MCF 10A (cell line): ENCODE results near the gene ARHGAP10. TPM values are rescaled to one million over a fixed set of nuclear protein-coding genes. Genes with fewer than 3 reads are reported as not detected.
A peak's percentile ranks its signal among the peaks of the same experiment; 100 is the strongest.

Experiments used
- BruUV-seq: library from RNA; stranded (reverse); fragments of 400-500 nt; replicated peaks from 2 replicates; lab custom pipeline; 2021; lab: Mats Ljungman, UMichigan
- CTCF ChIA-PET: fragments of 300-600 bp; sonication (Branson Sonifier 250); formaldehyde crosslinking; extraction: SDS; loops from one replicate; lab custom pipeline; 2021; ENCODE audit warnings: antibody characterized with exemption, inconsistent platforms; lab: Yijun Ruan, JAX
- POLR2A ChIA-PET: fragments of 300-600, 350-650 bp; sonication (Branson Sonifier 250); formaldehyde crosslinking; extraction: SDS; loops from one replicate; lab custom pipeline; 2020; ENCODE audit warnings: antibody characterized with exemption, inconsistent platforms; lab: Yijun Ruan, JAX
- DNase-seq: peaks from one replicate; pipeline ENCODE4 v3.0.0-alpha.2; 2018; ENCODE audit not compliant: unreplicated experiment
- H3K27ac Mint-ChIP-seq: one replicate; pipeline ENCODE4 v1.8.0; 2022; ENCODE audit warnings: mild to moderate bottlenecking, low read depth, mixed read lengths; ENCODE audit not compliant: unreplicated experiment
- H3K27me3 Mint-ChIP-seq: one replicate; pipeline ENCODE4 v1.8.0; 2022; ENCODE audit warnings: mixed read lengths; ENCODE audit not compliant: insufficient read depth, unreplicated experiment
- H3K36me3 Mint-ChIP-seq: one replicate; pipeline ENCODE4 v1.8.0; 2022; ENCODE audit warnings: mild to moderate bottlenecking, moderate library complexity, mixed read lengths; ENCODE audit not compliant: insufficient read depth, unreplicated experiment
- H3K4me1 Mint-ChIP-seq: one replicate; pipeline ENCODE4 v1.8.0; 2022; ENCODE audit warnings: mixed read lengths; ENCODE audit not compliant: insufficient read depth, unreplicated experiment
- H3K4me3 Mint-ChIP-seq: one replicate; pipeline ENCODE4 v1.8.0; 2022; ENCODE audit warnings: mild to moderate bottlenecking, moderate library complexity, mixed read lengths; ENCODE audit not compliant: unreplicated experiment
- H3K9me3 Mint-ChIP-seq: one replicate; pipeline ENCODE4 v1.8.0; 2022; ENCODE audit warnings: mixed read lengths; ENCODE audit not compliant: unreplicated experiment
- intact Hi-C: fragments of 100-400 bp; cut with micrococcal nuclease; formaldehyde crosslinking; loops from 2 replicates; pipeline ENCODE4 v1.14.1; 2022
- total RNA-seq: library from RNA; stranded (reverse); gene quantifications from 2 replicates; pipeline ENCODE4 v1.2.3, GENCODE V29; 2022
- TF ChIP-seq, protein P1 (sequence below): fragments of 200-600 bp; IDR thresholded peaks from one replicate; pipeline ENCODE4 v1.8.0; 2022; ENCODE audit warnings: antibody characterized with exemption, mild to moderate bottlenecking; ENCODE audit not compliant: unreplicated experiment

The ARHGAP10 gene
- total RNA-seq, 1 experiment from 2014 or later: 22.4 TPM

DNA sequence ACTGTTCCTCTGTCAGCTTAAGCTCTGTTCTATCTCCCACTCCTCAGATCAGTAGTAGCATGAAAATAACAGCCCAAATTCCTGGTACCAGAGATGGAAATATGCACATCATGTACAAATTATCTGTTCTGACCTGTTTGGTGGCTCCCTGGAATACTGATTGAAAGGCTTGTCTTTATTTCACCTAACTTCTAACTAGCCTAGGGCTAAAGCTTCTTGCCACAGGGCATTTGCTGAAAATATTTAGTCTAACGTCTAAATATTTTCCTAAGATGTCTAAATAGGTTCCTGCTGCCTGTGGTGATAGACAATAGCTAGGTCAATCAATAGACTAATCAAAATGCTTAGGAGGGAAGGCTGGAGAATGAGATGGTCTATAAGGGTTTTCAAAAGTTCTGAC lies 35.0 kb upstream of the ARHGAP10 start:
- BruUV-seq: no TSS peak
- Mint-ChIP-seq H3K4me3 (no peak overlapping the region), H3K4me1 (no peaks in the 10 kb centered on the region), H3K36me3 (no peaks in the 10 kb centered on the region), H3K9me3 (no peaks in the 10 kb centered on the region), H3K27me3 (no peaks in the 10 kb centered on the region), H3K27ac (no peak overlapping the region)
- ChIA-PET POLR2A (interaction anchor here (0.6 to 2.9 kb wide), 4 partner anchors 13 to 1377 kb away, joined by 3 to 8 read pairs (median 4); partner anchors contain the start of gene PRMT9), CTCF (interaction anchor here (1.0 to 1.9 kb wide), 2 partner anchors 11 to 170 kb away, joined by 4 to 10 read pairs; no protein-coding TSS in a partner anchor)
- intact Hi-C loops: no loop called here
- DNase-seq: no peak
- TF ChIP-seq, protein P1, sequence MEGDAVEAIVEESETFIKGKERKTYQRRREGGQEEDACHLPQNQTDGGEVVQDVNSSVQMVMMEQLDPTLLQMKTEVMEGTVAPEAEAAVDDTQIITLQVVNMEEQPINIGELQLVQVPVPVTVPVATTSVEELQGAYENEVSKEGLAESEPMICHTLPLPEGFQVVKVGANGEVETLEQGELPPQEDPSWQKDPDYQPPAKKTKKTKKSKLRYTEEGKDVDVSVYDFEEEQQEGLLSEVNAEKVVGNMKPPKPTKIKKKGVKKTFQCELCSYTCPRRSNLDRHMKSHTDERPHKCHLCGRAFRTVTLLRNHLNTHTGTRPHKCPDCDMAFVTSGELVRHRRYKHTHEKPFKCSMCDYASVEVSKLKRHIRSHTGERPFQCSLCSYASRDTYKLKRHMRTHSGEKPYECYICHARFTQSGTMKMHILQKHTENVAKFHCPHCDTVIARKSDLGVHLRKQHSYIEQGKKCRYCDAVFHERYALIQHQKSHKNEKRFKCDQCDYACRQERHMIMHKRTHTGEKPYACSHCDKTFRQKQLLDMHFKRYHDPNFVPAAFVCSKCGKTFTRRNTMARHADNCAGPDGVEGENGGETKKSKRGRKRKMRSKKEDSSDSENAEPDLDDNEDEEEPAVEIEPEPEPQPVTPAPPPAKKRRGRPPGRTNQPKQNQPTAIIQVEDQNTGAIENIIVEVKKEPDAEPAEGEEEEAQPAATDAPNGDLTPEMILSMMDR: no peak

DNA sequence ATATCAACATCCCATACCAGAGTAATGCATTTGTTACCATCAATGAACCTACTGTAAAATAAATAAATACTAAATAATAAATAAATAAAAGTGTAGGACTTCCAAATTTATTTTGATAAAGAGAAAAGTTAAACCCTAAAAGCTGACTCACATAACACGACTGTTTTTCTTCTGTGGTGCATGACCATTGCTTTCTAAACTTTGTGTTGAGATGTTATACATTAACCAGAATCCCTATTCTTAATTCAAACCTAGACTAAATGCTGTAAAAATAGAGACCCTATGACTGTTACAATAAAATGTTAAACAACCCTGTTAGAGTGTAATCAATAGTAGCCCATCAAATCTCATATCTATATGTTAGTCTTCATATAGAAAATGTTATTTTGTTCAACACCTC lies 27.0 kb upstream of the ARHGAP10 start:
- no peaks in the 10 kb centered on the region for H3K9me3 Mint-ChIP-seq
- POLR2A ChIA-PET: interaction anchor here (1.1 kb wide), 1 partner anchor 162 kb away, joined by 5 read pairs; no protein-coding TSS in a partner anchor
- H3K4me1 Mint-ChIP-seq: peaks cover 12% of the 10 kb centered on the region

DNA sequence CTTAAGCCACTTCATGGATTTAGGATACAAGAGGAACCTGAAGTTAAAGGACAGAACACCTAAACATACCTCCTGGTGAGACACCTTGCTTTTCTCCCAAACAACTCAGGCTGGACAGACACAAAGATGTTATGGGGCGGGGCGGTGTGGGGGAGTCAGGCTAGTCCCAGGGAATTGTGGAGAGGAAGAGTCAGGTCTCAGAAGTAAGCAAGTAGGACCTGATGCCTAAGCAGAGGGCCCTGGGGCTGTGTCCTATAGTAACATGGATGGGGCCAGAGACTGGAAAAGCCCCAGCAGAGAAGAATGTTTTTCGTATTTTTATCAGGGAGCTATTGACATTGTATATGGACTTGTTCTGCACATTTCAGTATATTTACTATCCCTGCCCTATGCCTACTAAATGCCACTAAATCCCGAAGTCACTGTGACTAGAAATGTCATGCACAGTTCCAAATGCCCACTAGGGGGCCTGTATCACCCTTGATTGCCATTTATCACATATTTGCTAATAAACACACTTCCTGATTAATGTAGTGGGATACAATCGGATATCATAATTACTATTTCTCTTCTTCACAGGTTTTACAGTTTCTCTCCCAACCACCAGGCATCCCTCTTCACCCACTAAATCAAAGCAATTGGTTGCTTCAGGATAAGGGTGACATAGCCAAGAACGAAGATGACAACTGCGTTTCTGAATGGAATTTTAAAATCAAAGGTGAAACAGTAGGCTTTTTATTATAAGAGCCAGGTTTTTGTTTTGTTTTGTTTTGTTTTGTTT lies 23.8 kb upstream of the ARHGAP10 start:
- H3K4me3 Mint-ChIP-seq: no peak overlapping the region
- ChIA-PET CTCF (interaction anchor here (0.5 to 8.2 kb wide), 39 partner anchors 8 to 599 kb away, joined by 3 to 247 read pairs (median 3); partner anchors contain the start of genes ARHGAP10 and PRMT9), POLR2A (interaction anchor here (1.0 to 1.2 kb wide), 4 partner anchors 24 to 159 kb away, joined by 3 to 6 read pairs (median 4); partner anchors contain the start of gene PRMT9)
- peaks cover 12% of the 10 kb centered on the region for H3K4me1 Mint-ChIP-seq
- H3K36me3 Mint-ChIP-seq: no peaks in the 10 kb centered on the region
- no TSS peak for BruUV-seq
- no peaks in the 10 kb centered on the region for H3K9me3 Mint-ChIP-seq
- peak; percentile 71 for DNase-seq
- TF ChIP-seq, protein P1: peak; percentile 76
- intact Hi-C loops: loop anchor here (1.0 to 5.0 kb wide), 5 partner anchors 25 to 691 kb away; partner anchors contain the start of gene ARHGAP10
- H3K27me3 Mint-ChIP-seq: no peaks in the 10 kb centered on the region
- no peak overlapping the region for H3K27ac Mint-ChIP-seq

More for the DNA sequence above, 27.0 kb upstream of the ARHGAP10 start:
- Mint-ChIP-seq H3K27ac (no peak overlapping the region), H3K4me3 (no peak overlapping the region), H3K27me3 (no peaks in the 10 kb centered on the region), H3K36me3 (no peaks in the 10 kb centered on the region)
- intact Hi-C loops: loop anchor here (5.0 kb wide), 1 partner anchor 688 kb away; no protein-coding TSS in a partner anchor
- no TSS peak for BruUV-seq
- CTCF ChIA-PET: interaction anchor here (2.4 kb wide), 1 partner anchor 162 kb away, joined by 14 read pairs; no protein-coding TSS in a partner anchor
- DNase-seq: no peak
- TF ChIP-seq, protein P1: no peak

DNA sequence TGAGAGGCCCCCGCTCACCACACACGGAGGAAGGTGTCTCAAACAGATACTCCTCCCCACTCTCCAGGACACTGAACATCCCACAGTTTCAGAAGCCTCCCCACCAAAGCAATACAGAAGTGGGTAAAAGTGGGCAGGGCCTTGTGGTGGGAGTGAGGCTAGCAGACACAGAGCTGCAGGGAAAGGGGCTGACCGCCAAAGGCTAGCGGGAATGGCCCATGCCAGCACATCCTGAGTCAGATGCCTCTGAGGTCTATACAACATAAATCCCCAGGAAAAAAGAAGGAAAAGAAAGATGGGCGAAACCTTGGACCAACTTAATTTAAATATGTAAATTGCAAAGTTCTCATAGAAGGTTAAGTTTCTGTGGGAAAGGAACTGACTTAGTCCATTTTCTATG lies 21.9 kb upstream of the ARHGAP10 start:
- ChIA-PET POLR2A (interaction anchor here (0.8 kb wide), 1 partner anchor 23 kb away, joined by 4 read pairs; no protein-coding TSS in a partner anchor), CTCF (interaction anchor here (0.5 to 8.2 kb wide), 19 partner anchors 10 to 1813 kb away, joined by 3 to 247 read pairs (median 4); no protein-coding TSS in a partner anchor)
- intact Hi-C loops: loop anchor here (2.0 to 5.0 kb wide), 3 partner anchors 23 to 693 kb away; partner anchors contain the start of gene ARHGAP10
- peaks cover 12% of the 10 kb centered on the region for H3K4me1 Mint-ChIP-seq
- no peaks in the 10 kb centered on the region for H3K9me3 Mint-ChIP-seq
- H3K27ac Mint-ChIP-seq: no peak overlapping the region
- TF ChIP-seq, protein P1: no peak
- H3K36me3 Mint-ChIP-seq: no peaks in the 10 kb centered on the region
- no peak for DNase-seq
- BruUV-seq: no TSS peak
- no peak overlapping the region for H3K4me3 Mint-ChIP-seq
- H3K27me3 Mint-ChIP-seq: no peaks in the 10 kb centered on the region
